GM08714 (cell line): ENCODE measurements around the gene WNT11.
"Not testable (repeated sequence)": the region's sequence is repeated elsewhere in the genome, so short reads cannot be mapped to it uniquely, and the experiment has no call there.

Experiments used
- H3K4me3 ChIP-seq: fragments of 200-500 bp; sonication (Bioruptor generic); 2 replicates; pipeline ENCODE4 v1.5.1; 2014; ENCODE audit warnings: mild to moderate bottlenecking, low read length, inconsistent platforms
- ZNF274 ChIP-seq: IDR thresholded peaks from 2 replicates; pipeline ENCODE4 v1.6.1; 2012; ENCODE audit warnings: mild to moderate bottlenecking, low read depth, low read length

Gene WNT11

GRCh38 chr11:76207642-76208401 is 1.5 kb upstream of the WNT11 start:
- no peak for TF ChIP-seq ZNF274
- H3K4me3 ChIP-seq = peak overlapping the region; percentile 46; the same call in 1 of the 2 replicates

DNA sequence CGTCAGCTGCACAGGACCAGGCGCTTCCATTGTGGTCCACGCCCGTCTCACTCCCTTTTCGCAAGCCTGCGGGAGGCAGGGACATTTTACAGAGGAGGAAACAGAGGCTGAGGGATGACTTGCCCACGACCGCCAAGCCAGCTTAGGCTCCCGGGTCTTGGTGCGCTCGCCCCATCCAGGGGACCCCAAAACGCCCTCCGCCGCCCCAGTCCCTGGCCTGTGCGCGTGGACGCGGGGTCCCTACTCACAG is 300 bp downstream of the WNT11 start:
- H3K4me3 ChIP-seq = no peak overlapping the region; the same call in 1 of the 2 replicates

DNA sequence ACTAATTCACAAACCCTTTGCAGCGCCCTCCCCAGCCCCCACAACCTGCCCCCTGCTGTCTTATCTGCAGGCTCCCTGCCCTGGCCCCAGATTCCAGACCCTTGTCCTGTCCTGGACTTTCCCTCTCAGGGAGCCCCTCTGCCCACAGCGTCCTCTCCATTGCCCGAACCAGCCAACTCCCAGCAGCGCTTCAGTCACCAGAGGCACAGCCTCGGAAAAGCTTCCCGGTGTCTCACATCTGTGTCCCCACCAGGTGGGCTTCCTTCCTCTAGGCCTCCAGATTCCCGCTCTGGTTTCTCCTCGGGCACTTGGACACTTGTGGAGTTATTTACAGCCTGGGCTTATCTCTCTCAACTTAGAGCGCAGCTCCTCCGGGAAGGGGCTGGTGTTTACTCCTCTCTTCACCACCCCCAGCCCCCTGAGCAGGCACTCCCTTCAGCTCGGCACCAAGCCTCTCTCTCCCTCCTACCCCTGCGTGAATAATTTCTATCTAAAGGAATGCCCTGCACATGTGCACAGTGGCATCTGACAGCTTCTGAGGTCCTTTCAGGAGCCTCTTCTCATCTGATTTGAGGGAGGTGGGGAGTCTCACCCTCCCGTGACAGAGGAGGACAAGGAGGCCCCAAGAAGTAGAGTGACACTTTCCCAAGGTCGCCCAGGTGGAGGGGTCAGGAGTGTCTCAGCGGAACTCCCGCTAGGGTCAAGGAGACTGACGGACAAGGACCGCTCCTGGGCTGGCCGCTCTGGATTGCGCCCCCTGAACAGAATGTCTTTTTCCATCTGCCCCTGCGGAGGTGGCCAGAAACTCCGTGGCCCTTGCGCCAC is 838 bp downstream of the WNT11 start:
- no peak overlapping the region for H3K4me3 ChIP-seq
- no peak for TF ChIP-seq ZNF274

More for the DNA sequence above, 300 bp downstream of the WNT11 start:
- TF ChIP-seq ZNF274 = no peak

GRCh38 chr11:76203937-76204336 is 2.4 kb downstream of the WNT11 start:
- H3K4me3 ChIP-seq = no peak overlapping the region
- no peak for TF ChIP-seq ZNF274

DNA sequence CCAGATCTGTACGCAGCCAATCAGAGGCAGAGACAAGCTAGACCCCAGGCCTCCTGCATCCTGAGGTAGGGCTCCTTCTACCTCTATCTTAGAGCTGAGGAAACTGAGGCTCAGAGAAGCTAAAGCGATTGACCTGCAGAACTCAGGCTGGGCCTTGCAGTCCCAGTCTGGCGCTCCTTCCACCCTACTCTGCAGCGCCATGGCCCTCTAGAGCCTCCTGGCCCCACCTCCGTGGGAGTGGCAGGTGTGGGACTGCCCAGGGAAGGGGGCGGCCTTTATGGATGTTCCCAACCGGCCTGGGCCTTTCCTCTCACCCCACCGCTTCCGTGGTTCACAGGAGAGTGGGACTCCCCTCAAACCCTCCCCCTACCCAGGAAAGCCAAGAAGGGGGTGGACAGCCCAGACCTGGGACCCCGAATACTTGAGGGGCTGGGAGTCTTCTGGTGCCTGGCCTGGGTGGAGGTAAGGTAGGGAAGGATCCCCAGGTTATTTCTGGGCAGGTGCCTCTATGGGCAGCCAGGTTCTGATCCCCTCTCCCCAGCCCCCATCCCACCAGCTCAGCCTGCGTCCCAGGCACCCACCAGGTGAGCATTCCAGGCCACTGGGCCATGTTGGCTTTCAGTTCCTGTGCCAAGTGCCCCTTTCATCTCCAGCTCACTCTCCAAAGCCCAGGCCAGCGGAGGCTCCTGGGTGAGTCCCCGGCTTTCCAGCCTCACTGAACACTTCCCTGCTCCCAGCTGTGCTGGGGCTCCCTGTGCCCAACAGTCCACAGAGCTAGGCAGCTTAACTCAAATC is 3.0 kb downstream of the WNT11 start:
- TF ChIP-seq ZNF274 = no peak
- H3K4me3 ChIP-seq = no peak overlapping the region

- H3K4me3 ChIP-seq = no peak overlapping the region
- TF ChIP-seq ZNF274 = no peak
Measured at GRCh38 chr11:76201672-76202412, 4.5 kb downstream of the WNT11 start.

GRCh38 chr11:76201056-76201455 is 5.2 kb downstream of the WNT11 start:
- TF ChIP-seq ZNF274 = no peak

GRCh38 chr11:76200006-76200940 is 6.0 kb downstream of the WNT11 start:
- no peak overlapping the region for H3K4me3 ChIP-seq
- no peak for TF ChIP-seq ZNF274

More at GRCh38 chr11:76201056-76201455, 5.2 kb downstream of the WNT11 start:
- no peak overlapping the region for H3K4me3 ChIP-seq

- not testable (repeated sequence) for H3K4me3 ChIP-seq
Measured at GRCh38 chr11:76198691-76199090, 7.6 kb downstream of the WNT11 start.

GRCh38 chr11:76197941-76198640 is 8.2 kb downstream of the WNT11 start:
- H3K4me3 ChIP-seq = no peak overlapping the region
- no peak for TF ChIP-seq ZNF274

DNA sequence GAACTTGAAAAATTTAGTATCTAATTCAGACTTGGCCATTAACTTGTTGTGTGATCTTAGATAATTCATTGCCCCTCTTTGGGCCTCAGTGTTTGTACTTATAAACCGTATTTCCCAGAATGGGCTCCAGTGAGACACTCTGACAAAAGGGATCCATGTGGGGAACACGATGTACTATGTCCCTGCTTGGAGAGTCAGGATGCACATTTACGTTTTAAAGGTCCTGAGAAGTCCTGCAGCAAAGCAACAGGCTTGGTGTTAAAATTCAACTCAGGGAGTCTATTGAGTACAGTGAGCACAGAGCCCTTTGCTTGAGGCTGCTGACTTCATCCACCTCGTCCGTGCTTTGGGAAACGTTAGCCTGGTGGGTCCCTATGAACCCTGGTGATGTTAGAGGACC is 9.0 kb downstream of the WNT11 start:
- H3K4me3 ChIP-seq = no peak overlapping the region
- no peak for TF ChIP-seq ZNF274

DNA sequence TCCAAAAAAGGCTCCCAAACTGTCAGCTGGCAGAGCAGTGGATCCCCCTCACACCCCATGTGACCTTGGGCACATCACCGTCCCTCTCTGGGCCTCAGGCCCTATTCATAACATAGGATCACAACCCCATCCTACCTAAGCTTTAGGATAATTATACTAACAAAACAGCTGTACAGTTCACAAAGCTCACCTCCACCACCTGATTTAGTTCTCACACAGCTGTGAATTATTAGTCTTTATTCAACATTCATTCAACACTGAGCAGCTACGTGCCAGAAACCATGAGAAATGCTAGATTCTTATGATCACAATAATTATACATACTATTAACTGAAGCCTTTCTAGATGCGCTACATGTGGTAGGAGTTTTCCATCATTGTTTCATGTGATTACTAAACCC is 9.5 kb downstream of the WNT11 start:
- TF ChIP-seq ZNF274 = no peak
- H3K4me3 ChIP-seq = no peak overlapping the region
